HG03460 (cell line): ENCODE results near the gene OPA3.
"Not testable (repeated sequence)": the region's sequence is repeated elsewhere in the genome, so short reads cannot be mapped to it uniquely, and the experiment has no call there.

Source experiments
- ATAC-seq: cut with Tn5 transposase; IDR thresholded peaks from one replicate; pipeline ENCODE4 v1.9.1; 2021; ENCODE audit not compliant: unreplicated experiment

OPA3 gene

DNA sequence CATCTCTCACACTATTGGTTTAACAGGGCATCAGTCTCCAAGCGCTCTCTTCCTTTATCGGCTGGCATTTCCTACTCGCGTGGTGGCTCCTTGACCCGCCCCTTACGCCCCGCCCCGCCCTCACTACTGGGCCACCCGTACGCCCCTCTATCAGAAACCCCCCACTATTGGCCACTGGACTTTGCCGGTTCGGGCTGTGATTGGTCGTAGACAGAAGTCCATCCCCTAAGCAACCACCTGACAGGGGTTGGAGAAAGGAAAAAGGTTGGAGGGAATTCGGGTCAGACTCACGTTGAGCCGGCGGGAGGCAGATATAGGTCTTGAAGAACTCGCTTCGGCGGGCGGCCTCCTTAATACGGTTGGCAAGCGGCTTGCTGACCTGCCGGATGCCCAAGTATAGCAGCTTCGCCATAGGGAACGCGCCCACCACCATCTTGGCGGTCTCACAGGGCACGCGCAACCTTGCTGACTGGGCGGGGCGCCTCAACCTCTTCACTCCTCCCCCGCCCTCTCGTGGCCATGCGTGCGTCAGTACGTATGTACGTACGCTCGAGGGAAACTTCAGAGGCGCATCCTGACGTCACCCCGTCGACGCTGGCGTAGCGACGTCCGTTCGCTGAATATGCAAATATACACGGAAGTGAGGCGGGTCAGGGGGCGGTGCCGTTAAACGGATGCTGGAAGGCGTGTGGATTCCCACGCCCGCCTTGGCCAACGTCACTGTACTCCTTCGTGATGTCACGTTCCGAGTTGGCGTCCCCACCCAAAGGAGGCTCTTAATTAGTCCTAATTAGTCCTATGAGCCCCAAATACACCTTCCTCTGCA is at the start of gene OPA3:
Gene OPA3, minus strand, starts transcription at position 471 of the 826 bp plus-strand sequence. Its CDS starts 38 bp downstream, at position 433.
- peak; percentile 79 for ATAC-seq

DNA sequence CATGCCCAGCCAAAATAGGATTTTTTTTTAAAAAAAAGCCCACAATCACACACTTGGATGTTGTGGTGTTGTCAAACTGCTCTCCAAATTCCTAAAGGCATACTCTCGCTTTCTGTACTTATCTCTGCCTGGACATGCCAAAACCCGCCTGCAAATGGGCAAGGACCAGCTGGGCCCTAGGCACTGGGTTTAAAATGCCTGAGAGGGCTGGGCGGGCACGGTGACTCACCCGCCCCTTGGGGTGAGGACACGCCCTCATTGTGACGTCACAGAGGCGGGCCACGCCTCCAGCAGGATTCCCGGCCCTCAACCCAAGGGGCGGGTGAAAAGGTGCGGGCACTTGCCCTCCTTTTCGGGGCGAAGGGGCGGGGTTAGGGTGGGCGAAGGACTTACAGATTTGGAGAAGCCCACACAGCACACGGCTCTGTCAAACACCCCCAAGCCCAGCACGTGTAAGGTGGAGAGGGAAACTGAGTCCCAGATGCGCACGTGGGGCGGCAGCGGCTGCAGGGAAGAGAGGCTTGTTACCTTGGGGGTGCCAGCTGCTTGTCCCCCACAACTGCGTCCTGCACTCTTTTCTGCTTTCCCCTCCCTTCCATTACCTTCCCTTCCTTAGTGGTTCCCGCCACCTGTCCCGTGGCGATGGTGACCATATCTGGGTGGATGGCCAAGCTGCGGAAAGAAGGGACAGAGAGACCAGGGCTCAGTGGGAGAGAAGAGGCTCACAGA is 48.0 kb upstream of the OPA3 start:
- no peak for ATAC-seq

DNA sequence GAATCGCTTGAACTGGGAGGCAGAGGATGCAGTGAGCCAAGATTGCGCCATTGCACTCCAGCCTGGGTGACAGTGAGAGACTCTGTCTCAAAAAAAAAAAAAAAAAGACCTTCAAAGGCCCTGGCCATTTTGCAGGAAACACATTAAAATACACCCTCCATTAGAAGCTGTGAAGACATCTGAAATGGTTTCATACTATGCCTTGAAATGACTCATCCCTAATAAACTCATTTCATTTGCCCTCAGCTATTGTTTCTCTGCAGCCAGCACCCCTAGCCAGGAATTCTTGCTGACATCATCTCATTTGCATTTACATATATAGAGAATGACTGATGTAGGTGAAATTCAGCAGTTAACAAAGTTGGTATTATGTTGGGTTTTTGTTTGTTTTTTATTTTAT is 45.9 kb upstream of the OPA3 start:
- ATAC-seq = no peak

DNA sequence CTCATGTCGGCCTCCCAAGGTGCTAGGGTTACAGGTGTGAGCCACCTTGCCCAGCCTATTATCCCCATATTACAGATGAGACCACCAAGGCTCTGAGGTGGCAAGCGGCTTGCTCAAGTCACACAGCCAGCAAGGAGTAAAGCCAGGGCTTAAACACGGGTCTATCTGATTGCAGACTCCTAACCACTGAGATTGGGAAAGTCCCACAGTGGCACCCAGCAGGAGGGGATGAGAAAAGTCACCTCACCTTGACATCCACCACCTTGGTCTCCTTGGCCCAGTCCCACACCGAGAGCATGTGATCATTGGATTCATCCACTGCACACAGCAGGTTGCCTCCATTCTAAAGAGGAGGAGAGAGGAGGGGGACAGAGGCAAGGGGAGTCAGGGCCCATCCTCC is 45.1 kb upstream of the OPA3 start:
- ATAC-seq = no peak

DNA sequence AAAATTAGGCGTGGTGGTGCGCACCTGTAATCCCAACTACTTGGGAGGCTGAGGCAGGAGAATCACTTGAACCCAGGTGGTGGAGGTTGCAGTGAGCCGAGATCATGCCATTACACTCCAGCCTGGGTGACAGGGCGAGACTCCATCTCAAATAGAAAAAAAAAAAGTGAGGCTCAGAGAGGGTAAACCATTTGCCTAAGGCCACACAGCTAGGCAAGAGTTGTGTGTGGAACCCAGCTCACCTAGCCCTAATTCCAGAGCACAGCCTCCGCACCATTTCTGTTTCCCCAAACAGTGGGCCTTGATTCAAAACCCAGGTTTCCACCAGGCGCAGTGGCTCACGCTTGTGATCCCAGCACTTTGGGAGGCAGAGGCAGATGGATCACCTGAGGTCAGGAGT is 43.6 kb upstream of the OPA3 start:
- not testable (repeated sequence) for ATAC-seq

DNA sequence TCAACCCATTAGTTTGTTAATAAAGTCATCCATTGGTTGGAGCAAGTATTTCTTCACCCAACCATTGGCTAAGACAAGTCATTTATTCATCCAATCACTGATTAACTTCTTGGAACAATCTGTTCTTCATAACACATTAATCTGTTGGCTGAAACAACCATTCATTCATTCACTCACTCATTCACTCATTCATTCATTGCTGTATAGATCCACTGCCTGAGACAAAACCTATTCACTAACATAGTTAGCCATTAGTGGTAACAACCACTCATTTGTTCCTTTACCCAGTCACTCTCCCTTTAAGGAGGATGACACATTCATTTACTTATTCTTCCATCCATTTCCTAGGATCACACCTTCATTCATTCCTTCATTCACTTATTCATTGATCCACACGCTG is 39.4 kb upstream of the OPA3 start:
- ATAC-seq = no peak

DNA sequence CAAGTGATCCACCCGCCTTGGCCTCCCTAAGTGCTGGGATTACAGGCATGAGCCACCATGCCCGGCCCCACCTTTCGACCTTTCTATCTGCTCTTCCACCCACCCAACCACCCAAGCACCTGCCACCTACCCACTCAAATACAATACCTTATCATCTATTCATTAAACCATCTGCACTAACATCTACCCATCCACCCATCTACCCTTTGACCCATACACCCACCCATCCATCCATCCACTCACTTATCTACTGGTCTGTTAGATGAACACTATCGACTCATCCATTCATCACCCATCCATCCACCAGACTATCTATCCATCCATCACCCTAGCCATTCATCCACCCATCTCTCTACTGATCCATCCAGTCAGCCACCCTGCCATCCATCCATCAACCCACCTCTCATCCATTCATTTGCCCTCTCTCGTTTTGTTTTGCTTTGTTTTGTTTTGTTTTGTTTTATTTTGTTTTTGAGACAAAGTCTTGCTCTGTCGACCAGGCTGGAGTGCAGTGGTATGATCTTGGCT is 37.4 kb upstream of the OPA3 start:
- no peak for ATAC-seq

DNA sequence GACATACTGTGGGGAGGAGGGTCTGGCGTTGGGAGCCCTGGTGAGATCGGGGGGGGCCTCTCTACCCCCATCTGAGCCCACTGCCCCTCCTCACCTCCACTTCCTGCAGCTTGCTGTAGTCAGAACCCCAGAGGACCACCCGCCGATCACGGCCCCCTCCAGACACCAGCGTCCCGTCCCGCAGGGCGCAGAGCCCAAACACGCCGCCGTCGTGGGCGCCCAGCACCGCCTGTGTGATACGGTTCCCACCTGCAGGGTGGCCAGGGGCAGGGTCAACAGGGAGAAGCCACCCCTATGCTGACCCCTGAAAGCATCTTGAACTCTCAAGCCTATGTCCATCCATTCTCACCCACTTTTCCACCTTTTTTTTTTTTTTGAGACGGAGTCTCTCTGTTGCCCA is 36.8 kb upstream of the OPA3 start:
- no peak for ATAC-seq

DNA sequence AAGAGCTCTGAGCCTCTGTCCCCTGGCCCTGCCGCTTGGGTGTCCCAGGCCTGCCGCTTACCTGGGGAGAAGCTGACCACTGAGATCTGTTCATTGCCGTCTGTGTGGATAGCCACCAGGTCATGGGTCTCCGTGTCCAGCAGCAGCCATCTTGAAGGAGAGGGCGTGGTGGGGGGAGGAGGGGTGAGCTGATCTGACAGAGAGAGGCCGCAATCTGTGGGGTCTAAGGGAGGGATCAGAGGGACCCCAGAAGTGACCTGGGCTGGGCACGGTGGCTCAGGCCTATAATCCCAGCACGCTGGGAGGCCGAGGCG is 32.1 kb upstream of the OPA3 start:
- ATAC-seq = no peak

DNA sequence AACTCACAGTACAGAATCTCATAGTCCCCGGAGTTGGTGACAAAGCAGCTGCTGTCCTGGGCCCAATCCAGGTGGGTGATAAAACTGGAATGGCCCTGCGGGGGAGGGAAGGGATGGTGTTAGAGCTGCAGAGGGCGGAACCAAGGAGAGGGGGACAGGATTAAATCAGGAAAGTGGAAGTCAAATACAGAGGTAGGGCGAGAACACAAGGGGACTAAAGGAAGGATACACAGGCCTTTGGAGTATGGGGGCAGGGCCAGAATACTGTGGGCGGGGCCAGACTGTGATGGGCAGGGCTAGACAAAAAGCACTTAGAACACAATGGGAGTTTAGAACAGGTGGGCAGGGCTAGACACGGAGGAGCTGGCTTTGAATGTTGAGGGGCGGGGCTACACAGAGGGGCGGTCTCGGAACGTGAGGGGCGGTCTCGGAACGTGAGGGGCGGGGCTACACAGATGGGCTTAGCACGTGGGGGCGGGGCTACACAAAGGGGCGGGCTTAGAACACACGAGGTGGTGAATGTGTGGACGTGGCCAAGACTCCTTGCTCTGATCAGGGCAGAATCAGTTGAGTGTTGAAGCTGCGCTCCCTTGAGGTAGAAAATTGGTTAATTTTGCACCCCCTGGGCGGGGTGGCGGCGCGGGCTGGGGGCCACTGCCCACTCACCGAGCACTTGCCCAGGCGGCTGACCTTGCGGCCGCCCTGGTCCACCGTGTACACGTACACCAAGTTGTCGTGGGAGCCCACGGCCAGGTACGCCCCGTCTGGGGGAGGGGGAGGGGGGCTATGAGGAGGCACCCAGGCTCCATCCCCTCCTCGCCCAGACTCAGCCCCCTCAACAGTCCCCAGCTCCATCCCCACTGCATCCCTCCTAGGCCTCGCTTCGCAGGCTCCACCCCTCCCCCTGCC is 31.4 kb upstream of the OPA3 start:
- ATAC-seq = no peak

DNA sequence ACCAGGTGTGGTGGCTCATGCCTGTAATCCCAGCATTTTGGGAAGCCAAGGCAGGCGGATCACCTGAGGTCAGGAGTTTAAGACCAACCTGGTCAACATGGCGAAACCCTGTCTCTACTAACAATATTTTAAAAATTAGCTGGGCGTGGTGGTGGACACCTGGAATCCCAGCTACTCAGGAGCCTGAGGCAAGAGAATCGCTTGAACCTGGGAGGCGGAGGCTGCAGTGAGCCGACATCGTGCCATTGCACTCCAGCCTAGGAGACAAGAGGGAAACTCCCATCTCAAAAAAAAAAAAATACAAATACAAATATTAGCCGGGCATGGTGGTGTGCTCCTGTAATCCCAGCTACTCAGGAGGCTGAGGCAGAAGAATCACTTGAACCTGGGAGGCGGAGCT is 30.5 kb upstream of the OPA3 start:
- ATAC-seq = not testable (repeated sequence)

DNA sequence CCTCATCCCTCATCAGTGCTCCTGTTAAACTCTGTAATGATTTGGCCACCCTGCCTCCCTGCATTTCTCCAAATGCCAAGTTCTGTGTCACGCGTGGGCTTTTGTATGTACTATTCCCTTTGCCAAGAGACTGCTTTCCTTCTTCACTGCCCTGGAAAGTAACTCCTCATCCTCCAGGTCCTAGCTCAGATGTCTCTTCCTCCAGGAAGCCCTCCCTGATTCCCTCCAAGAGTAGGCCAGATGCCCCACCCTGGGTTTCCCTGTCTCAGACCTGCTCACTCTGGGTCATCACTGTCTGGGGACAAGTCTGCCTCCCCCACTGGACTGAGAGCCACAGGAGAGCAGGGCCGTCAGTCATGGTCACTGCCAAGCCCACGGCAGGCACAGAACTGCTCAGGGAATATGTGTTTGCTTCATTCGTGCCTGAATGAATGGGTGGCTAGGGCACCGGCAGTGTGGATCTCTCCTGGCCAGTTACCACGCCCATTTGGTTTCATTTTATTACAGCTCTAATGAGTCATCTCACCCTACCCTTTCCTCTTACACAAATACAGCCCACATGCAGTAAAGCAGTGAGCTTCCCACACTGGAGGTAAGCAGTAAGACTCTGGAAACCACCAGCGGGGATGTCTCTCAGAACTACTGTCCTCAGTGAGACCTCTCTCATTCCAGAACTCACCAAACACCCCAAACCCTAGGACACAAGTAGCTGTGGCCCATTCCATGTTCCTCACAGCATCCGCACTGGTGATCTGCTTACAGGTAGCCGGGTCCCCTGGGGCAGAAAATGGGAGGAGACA is 29.5 kb upstream of the OPA3 start:
- no peak for ATAC-seq

DNA sequence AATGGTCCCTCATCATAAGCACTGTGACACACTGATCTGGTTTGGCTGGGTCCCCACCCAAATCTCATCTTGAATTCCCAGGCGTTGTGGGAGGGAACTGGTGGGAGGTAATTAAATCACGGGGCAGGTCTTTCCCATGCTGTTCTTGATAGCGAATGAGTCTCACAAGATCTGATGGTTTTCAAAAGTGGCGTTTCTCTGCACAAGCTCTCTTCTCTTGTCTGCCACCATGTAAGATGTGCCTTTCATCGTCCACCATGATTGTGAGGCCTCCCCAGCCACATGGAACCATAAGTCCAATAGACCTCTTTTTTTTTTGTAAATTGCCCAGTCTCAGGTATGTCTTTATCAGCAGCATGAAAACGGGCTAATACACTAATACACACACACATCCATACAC is 24.3 kb upstream of the OPA3 start:
- ATAC-seq = no peak

DNA sequence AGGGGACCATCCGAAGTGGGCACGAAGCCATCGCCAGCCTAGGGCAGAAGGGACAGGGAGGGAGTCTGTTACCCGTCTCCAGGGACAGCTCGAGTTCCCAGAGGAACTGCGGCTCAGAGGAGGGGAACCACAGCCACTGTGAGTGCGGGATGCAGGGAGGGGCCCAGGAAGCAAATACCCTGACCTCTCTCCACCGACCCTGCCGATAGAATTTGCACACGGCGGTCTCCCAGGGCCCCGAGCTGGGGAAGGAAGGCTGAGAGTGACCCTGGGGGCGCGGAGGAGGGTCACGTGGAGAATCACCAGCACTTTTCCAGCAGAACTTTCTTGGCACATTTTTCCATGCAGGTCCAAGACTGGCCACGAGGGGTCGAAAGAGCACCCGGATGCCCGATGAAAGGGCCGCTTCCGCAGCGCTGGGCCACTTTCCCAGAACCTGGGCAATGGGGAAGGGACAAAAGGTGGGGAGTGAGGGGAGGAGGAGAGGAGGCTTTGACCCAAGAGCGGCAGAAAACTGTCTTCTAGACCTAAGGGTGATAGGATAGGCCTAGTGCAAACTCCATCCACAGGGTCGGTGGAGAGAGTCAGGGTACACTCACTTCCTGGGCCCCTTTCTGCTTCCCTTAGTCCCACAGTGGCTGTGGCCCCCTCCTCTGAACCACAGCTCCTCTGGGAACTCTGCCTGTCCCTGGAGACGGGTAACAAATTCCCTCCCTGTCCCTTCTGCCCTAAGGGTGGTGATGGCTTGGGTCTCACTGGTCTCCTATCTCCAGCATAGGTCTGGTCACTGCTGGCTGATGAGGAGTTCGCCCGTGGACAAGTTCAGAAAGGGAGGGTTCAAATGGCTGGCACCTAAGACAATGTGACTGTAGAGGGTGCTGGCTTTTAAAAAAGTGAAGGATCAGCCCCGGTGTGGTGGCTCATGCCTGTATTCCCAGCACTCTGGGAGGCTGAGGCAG is 22.7 kb upstream of the OPA3 start:
- no peak for ATAC-seq

DNA sequence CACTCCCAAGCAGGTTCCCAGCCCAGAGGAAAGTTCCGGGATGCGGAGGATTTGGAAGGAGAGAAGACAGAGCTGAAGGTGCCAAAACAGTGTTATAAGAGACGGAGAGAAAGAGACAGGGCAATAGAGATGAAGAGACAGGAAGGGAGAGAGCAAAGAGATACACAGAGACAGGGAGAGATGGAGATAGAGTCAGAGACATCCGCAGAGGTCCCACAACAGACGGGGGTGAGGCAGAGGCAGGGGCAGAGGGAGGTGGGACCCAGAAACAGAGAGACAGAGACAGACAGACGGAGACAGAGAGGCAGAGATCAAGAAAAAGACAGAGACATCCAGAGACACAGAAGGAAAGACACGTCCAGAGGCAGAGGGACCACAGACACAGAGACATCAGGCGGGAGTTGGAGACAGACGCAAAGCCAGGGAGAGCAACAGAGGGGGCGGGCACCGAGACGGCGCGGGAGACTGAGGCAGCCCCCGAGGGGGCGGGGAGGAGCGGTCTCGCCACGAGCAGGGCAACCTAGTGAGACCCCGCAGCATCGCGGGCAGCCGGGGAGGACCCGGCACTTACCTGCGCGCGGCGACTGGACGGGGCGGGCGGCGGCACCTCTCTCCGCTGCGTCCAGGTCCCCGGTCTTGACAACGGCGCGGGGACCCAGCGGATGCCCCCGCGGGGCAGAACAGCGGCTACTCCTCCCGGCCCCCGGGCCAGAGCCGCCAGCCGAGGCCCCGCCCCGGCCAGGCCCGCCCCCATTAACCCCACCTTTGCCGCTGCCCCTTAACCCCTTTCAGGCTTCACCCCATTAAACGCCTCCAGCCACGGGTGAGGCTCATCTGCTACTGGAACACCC is 17.1 kb upstream of the OPA3 start, which contains the start of gene GPR4:
Gene GPR4, minus strand, starts transcription at position 689 of the 851 bp plus-strand sequence. CDS start 10,346 bp downstream, outside the sequence.
- ATAC-seq = no peak

DNA sequence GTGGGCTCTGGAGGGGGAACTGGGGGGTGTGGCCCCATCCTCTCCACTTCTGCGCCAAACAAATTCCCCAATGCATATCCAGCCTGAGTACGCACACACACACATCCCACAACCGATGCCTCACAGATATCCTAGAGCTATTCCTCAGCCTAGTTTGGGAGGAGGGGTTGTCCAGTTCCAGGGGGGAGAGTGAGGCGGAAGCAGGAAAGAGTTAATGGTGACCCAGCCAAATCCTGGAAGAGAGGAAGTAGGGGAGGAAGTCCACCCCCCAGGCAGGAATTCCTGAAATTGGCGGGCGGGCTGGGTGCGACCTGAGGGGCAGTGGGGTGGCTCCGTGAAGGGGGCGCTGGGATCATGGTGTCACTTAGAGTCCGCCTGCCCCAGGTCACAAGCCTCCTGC is 16.5 kb upstream of the OPA3 start:
- no peak for ATAC-seq

DNA sequence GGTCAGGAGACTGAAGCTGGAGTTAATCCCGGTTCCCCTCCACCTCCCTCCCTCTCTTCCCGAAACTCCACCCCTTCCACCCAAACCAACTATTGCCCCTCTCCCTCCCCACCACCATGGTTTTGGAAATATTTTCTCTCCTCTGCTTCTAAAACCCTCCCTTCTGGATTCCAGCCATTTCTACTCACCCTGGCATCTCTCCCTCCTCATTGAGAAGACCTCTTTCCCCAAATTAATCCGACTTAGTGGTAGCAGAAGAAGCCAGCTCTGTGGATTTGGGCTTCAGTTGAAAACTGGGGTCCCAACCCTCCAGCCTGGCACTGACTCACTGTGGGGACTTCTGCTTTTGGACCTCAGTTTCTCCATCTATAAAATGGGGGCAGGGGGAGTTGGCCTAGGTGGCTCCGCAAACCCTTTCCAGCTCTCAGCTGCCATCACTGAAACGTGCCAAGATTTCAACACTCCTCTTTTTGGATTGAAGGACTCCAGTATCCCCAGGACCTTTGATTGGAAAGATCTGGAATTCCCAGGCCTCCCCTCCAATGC is 15.8 kb upstream of the OPA3 start:
- no peak for ATAC-seq

DNA sequence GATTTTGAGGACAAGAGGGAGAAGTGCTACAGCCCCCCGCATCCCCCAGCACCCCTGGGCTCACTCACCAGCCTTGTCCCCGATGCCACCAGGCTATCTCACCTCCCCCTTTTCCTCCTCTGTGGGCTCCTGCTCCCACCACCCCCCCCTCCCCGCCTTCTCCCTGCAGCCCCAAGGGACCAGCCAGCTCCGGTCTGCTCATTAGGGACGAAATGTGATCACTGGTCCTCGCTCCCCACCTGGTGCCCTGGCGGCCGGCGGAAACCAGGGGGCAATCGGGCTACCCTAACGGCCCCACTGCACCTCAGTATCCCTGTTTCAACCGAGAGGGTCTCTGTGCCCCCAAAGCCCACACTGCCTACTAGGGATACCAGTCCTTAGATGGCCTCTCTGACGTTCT is 14.7 kb upstream of the OPA3 start:
- no peak for ATAC-seq
